PFSK-1 (cell line): Measurements from ENCODE around the gene KCNJ6.

Source experiments
- FOXP2 ChIP-seq: optimal IDR thresholded peaks from 2 replicates; pipeline ENCODE3; 2011; ENCODE audit warnings: borderline replicate concordance, control low read depth, inconsistent platforms; ENCODE audit not compliant: insufficient read depth; ENCODE audit errors: extremely low read length, extremely low read depth
- POLR2AphosphoS5 ChIP-seq: IDR thresholded peaks from 2 replicates; pipeline ENCODE4 v1.6.1; 2012; ENCODE audit warnings: low read depth, mild to moderate bottlenecking, control low read depth, low read length, moderate library complexity
- SIN3A ChIP-seq: IDR thresholded peaks from 2 replicates; pipeline ENCODE4 v1.6.1; 2012; ENCODE audit warnings: mild to moderate bottlenecking, low read length, moderate library complexity, borderline replicate concordance; ENCODE audit not compliant: insufficient read depth
- TAF1 ChIP-seq: IDR thresholded peaks from 2 replicates; pipeline ENCODE4 v1.6.1; 2012; ENCODE audit warnings: low read length, control low read depth, borderline replicate concordance; ENCODE audit not compliant: insufficient read depth
- TF ChIP-seq, protein P1 (sequence below), 2 experiments: IDR thresholded peaks; 2 replicates each; pipeline versions ENCODE4 v1.6.1 to v1.8.0; 2011 to 2012; ENCODE audit warnings: low read depth in 2 of 2, low read length in 2 of 2, control low read depth in 1 of 2, inconsistent platforms in 1 of 2, mild to moderate bottlenecking in 1 of 2, moderate library complexity in 1 of 2; ENCODE audit not compliant: insufficient read depth in 1 of 2

KCNJ6 gene

DNA sequence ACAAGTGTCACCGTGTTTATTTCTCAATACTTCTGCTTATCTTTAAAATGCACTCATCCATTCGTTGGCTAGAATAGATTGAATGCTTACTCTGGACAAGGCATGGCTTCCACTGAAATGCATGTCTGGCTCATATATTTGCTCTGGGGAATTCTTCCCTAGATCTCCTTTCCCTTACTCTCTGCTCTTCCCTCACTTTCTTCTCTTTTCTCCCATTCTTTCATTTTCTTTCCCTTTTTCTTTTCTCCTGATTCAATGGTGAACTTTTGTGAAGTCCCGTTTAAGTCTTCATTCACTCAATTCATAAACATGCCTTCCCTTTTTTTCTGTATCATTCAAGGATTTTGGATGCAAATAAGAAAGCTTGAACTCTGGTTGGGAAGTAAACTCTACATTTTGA is 315.2 kb downstream of the KCNJ6 start:
- no peak for TF ChIP-seq TAF1
- TF ChIP-seq FOXP2, result no peak
- TF ChIP-seq, protein P1, sequence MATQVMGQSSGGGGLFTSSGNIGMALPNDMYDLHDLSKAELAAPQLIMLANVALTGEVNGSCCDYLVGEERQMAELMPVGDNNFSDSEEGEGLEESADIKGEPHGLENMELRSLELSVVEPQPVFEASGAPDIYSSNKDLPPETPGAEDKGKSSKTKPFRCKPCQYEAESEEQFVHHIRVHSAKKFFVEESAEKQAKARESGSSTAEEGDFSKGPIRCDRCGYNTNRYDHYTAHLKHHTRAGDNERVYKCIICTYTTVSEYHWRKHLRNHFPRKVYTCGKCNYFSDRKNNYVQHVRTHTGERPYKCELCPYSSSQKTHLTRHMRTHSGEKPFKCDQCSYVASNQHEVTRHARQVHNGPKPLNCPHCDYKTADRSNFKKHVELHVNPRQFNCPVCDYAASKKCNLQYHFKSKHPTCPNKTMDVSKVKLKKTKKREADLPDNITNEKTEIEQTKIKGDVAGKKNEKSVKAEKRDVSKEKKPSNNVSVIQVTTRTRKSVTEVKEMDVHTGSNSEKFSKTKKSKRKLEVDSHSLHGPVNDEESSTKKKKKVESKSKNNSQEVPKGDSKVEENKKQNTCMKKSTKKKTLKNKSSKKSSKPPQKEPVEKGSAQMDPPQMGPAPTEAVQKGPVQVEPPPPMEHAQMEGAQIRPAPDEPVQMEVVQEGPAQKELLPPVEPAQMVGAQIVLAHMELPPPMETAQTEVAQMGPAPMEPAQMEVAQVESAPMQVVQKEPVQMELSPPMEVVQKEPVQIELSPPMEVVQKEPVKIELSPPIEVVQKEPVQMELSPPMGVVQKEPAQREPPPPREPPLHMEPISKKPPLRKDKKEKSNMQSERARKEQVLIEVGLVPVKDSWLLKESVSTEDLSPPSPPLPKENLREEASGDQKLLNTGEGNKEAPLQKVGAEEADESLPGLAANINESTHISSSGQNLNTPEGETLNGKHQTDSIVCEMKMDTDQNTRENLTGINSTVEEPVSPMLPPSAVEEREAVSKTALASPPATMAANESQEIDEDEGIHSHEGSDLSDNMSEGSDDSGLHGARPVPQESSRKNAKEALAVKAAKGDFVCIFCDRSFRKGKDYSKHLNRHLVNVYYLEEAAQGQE (IDR thresholded peaks at IDR 0.05; ENCODE audit: insufficient read depth in 1 of 2, low read depth in 2 of 2, low read length in 2 of 2), result no peak
- TF ChIP-seq SIN3A, result no peak
- no peak for TF ChIP-seq POLR2AphosphoS5

DNA sequence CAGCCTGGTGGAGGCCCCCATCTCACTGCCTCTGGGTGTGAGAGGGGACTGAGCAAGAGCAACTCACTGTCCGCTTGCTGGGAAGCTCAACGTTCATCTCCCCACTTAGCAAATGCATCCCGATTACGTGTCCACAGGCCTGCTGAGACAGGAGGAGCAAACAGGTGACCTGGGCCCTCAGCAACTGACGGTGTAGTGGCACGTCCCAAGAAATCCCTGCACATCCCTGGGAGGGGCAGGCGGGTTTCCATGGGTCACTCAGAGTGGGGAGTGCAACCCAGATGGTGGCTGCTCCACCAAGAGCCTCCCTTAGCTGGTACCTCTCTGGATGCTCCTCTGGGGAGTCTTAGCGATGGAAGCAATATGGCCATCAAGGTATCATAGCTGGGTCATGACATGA is 320.3 kb downstream of the KCNJ6 start:
- TF ChIP-seq TAF1 (no peak), POLR2AphosphoS5 (no peak), SIN3A (no peak), FOXP2 (no peak)
- TF ChIP-seq, protein P1 (IDR thresholded peaks at IDR 0.05; ENCODE audit: insufficient read depth in 1 of 2, low read depth in 2 of 2, low read length in 2 of 2), result no peak

DNA sequence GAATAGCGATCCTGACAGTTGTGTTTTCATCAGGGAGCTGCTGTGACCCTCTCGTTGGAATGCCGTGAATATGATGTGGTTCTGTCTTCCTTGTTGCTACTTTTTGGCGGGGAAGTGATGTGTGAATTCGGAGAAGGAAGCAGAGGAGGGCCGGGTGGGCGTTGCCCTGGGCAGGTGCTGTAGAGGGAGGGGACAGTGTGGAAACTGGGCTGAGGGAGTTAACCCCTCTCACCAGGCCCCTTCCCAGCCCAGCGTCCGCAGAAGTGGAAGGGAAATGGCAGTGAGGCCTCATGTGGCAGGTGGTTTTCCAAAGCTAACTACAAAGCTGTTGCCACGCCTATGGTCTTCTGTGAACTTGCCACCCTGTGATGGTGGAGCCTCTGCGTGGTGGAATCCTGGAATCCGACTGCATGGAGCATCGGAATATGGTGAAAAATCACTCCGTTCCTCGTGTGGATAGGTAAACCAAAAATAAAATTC is 321.7 kb downstream of the KCNJ6 start:
- TF ChIP-seq, protein P1 (IDR thresholded peaks at IDR 0.05; ENCODE audit: insufficient read depth in 1 of 2, low read depth in 2 of 2, low read length in 2 of 2), result no peak
- TF ChIP-seq POLR2AphosphoS5, result no peak
- no peak for TF ChIP-seq TAF1
- no peak for TF ChIP-seq FOXP2
- no peak for TF ChIP-seq SIN3A

DNA sequence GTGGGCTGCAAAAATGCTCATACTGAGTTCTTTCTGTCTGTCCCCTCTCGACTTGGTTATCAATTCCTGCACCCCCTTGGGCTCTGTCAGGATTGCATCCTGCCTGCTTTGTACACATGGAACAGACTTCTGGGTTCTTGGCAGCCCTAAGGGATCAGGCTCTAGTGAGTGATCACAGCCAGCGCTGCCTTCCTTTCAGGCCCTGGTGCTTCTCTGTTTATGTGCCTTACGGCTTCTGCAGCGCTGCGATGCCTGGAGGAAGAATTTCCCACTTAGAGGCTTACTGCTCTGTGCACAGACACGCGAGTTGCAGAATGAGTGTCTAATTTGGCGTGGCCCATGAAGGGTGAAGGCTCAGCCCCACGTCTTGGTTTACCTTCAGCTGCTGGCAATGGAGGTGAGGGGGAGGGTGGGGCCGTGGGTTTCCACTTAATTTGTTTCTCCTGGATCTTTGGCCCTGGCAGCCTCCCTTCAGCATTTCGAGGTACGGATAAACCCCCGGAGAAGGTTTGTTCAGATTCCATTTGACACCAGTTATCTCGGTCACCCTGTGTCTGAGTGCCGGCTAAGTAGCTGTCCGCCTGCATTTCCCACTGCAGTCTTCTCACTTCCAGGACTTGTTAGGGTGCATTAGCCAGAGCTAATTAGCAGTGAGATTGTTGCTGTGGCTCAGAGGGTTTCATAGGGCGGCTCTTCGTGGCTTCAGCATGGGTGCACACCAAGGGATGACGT is 322.4 kb downstream of the KCNJ6 start:
- TF ChIP-seq TAF1 (no peak), POLR2AphosphoS5 (no peak), FOXP2 (no peak), SIN3A (no peak)
- TF ChIP-seq, protein P1 (IDR thresholded peaks at IDR 0.05; ENCODE audit: insufficient read depth in 1 of 2, low read depth in 2 of 2, low read length in 2 of 2), result no peak
